A673 (cell line): Measurements from ENCODE around the gene RPTOR.

ENCODE experiments used
- CTCF ChIP-seq: fragments of 300-800, 200-600 bp; sonication (generic); conservative IDR thresholded peaks from 2 replicates; pipeline ENCODE4 v1.5.1; 2017; ENCODE audit warnings: low read depth, mild to moderate bottlenecking, antibody characterized with exemption, low read length, moderate library complexity, mixed read lengths
- EZH2 ChIP-seq: fragments of 200-600 bp; sonication (generic); IDR thresholded peaks from 2 replicates; pipeline ENCODE4 v1.6.1; 2017; ENCODE audit warnings: borderline replicate concordance, low read depth, mild to moderate bottlenecking, mixed read lengths, antibody characterized with exemption, low read length; ENCODE audit not compliant: poor library complexity, severe bottlenecking

DNA sequence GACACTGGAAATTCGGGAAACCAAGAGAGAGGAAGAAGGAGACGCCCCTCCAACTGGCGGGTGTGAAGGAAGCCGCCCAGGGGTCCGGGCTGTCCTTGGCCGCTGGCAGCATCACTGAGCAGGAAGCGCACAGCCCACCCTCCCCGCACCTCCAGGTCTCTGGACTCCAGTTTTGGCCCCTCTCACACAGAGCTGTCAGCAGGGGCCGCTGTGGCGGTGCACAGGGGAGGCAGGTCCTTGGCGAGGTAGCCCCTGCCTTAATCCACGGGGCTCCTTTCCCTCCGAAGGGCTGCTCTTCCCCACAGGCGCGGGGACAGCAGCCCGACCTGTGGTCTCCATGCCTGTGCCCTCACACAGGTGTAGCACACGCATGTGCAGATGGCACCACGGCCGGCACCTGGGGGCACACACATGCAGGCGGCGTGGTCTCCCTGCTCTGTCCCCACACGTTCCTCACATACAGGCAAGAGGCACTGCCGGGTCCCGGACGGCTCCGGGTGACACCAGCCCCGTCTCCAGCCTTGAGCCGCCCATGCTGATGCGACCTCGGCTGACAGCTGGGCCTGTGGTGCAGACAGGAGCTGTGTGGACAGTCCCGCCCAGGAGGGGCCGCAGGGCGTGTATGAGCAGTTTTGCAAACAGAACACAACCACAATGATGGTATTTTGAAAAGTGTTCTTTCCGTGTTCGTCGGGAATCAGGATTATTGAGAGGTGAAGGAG, 420.4 kb downstream of the RPTOR start:
- TF ChIP-seq CTCF (peak; percentile 23; the same call in 1 of the 2 replicates), EZH2 (no peak)
